CD4-positive, CD25-positive, alpha-beta regulatory T cell (primary cell): ENCODE data around the gene PEF1. TPM values are rescaled to one million over a fixed set of nuclear protein-coding genes. Genes with fewer than 3 reads are reported as not detected.

Experiments
- ATAC-seq, 2 donors: fragments of 150-1000 bp; cut with Tn5 transposase; one replicate each; pipeline ENCODE4 v1.10.0; 2021; ENCODE audit warnings: low read depth in 2 of 2, moderate number of reproducible peaks in 2 of 2, moderate library complexity in 1 of 2
- DNase-seq, 3 donors: peaks; one replicate each; pipeline versions ENCODE4 v3.0.0 to v3.0.0-alpha.2; 2012 to 2022; ENCODE audit warnings: mixed read lengths in 1 of 3
- H3K27ac ChIP-seq: one replicate; pipeline ENCODE4 v1.7.0; 2013; ENCODE audit warnings: mild to moderate bottlenecking, low read length; ENCODE audit not compliant: insufficient read depth, poor library complexity, severe bottlenecking
- H3K27me3 ChIP-seq: one replicate; pipeline ENCODE4 v1.7.0; 2013; ENCODE audit warnings: low read length; ENCODE audit not compliant: control insufficient read depth, insufficient read depth
- H3K36me3 ChIP-seq: one replicate; pipeline ENCODE4 v1.7.0; 2013; ENCODE audit warnings: mild to moderate bottlenecking, low read length, moderate library complexity; ENCODE audit not compliant: control insufficient read depth, insufficient read depth
- H3K4me1 ChIP-seq: 2 replicates; pipeline ENCODE4 v1.7.0; 2013; ENCODE audit warnings: mild to moderate bottlenecking, low read length; ENCODE audit not compliant: insufficient read depth, control insufficient read depth, poor library complexity, severe bottlenecking
- H3K4me3 ChIP-seq: one replicate; pipeline ENCODE4 v1.7.0; 2013; ENCODE audit warnings: low read depth, mild to moderate bottlenecking, low read length, moderate library complexity
- H3K9me3 ChIP-seq, 2 experiments: 1 replicate in 1 of 2; 2 replicates in 1 of 2; pipeline ENCODE4 v1.7.0; 2013; ENCODE audit warnings: low read length in 2 of 2, mild to moderate bottlenecking in 1 of 2, moderate library complexity in 1 of 2; ENCODE audit not compliant: control insufficient read depth in 2 of 2
- H3K27ac Mint-ChIP-seq, 3 donors: one replicate each; pipeline ENCODE4 v1.8.0; 2020 to 2022; ENCODE audit warnings: mild to moderate bottlenecking in 3 of 3, mixed read lengths in 3 of 3, moderate library complexity in 2 of 3
- H3K27me3 Mint-ChIP-seq: one replicate; pipeline ENCODE4 v1.8.0; 2022; ENCODE audit warnings: mild to moderate bottlenecking, mixed read lengths
- H3K36me3 Mint-ChIP-seq: one replicate; pipeline ENCODE4 v1.8.0; 2020; ENCODE audit warnings: mixed read lengths
- H3K4me1 Mint-ChIP-seq, 4 donors: one replicate each; pipeline ENCODE4 v1.8.0; 2020 to 2022; ENCODE audit warnings: mixed read lengths in 4 of 4, mild to moderate bottlenecking in 1 of 4
- H3K4me3 Mint-ChIP-seq, 4 donors: one replicate each; pipeline ENCODE4 v1.8.0; 2020 to 2022; ENCODE audit warnings: mild to moderate bottlenecking in 4 of 4, mixed read lengths in 4 of 4, moderate library complexity in 3 of 4
- H3K9me3 Mint-ChIP-seq, 7 donors: one replicate each; pipeline ENCODE4 v1.8.0; 2020 to 2022; ENCODE audit warnings: mixed read lengths in 7 of 7, mild to moderate bottlenecking in 3 of 7, moderate library complexity in 2 of 7
- polyA plus RNA-seq, 4 donors: library from polyadenylated mRNA; unstranded; fragments of 300-500 nt; fragmentation: Illumina TruSeq; gene quantifications; one replicate each; pipeline ENCODE4 v1.2.3, GENCODE V29; 2021
- total RNA-seq: library from RNA; stranded (reverse); gene quantifications from one replicate; pipeline ENCODE4 v1.2.3, GENCODE V29; 2022

PEF1 gene
- total and polyA plus RNA-seq, 5 donors from 2014 or later, result 58.8 to 108 (median 97.8) TPM

GRCh38 chr1:31671147-31671546, 26.5 kb upstream of the PEF1 start:
- peaks cover 0 to 11% (median 2%) of the 10 kb centered on the region in 4 donors for H3K4me1 Mint-ChIP-seq
- Histone ChIP-seq H3K9me3 (no peaks in the 10 kb centered on the region), H3K27me3 (no peaks in the 10 kb centered on the region), H3K27ac (no peak overlapping the region), H3K4me3 (no peak overlapping the region), H3K36me3 (no peaks in the 10 kb centered on the region), H3K4me1 (peaks cover 6% of the 10 kb centered on the region)
- ATAC-seq (no peak), DNase-seq (no peak)
- H3K27ac Mint-ChIP-seq, result no peak overlapping the region
- H3K36me3 Mint-ChIP-seq, result no peaks in the 10 kb centered on the region
- no peaks in the 10 kb centered on the region for H3K9me3 Mint-ChIP-seq
- H3K27me3 Mint-ChIP-seq, result peaks cover 15% of the 10 kb centered on the region
- no peak overlapping the region for H3K4me3 Mint-ChIP-seq

- Mint-ChIP-seq H3K4me3 (no peak overlapping the region), H3K27ac (peak overlapping the region in 1 of 3 donors; percentile 89), H3K4me1 (peaks cover 0 to 11% (median 2%) of the 10 kb centered on the region in 4 donors), H3K27me3 (peaks cover 15% of the 10 kb centered on the region), H3K36me3 (no peaks in the 10 kb centered on the region), H3K9me3 (no peaks in the 10 kb centered on the region)
- Histone ChIP-seq H3K9me3 (no peaks in the 10 kb centered on the region), H3K4me3 (no peak overlapping the region), H3K4me1 (peaks cover 6% of the 10 kb centered on the region), H3K27me3 (no peaks in the 10 kb centered on the region), H3K27ac (no peak overlapping the region), H3K36me3 (no peaks in the 10 kb centered on the region)
- DNase-seq (no peak), ATAC-seq (no peak)
These were observed 25.9 kb upstream of the PEF1 start for GRCh38 chr1:31670593-31670964.

DNA sequence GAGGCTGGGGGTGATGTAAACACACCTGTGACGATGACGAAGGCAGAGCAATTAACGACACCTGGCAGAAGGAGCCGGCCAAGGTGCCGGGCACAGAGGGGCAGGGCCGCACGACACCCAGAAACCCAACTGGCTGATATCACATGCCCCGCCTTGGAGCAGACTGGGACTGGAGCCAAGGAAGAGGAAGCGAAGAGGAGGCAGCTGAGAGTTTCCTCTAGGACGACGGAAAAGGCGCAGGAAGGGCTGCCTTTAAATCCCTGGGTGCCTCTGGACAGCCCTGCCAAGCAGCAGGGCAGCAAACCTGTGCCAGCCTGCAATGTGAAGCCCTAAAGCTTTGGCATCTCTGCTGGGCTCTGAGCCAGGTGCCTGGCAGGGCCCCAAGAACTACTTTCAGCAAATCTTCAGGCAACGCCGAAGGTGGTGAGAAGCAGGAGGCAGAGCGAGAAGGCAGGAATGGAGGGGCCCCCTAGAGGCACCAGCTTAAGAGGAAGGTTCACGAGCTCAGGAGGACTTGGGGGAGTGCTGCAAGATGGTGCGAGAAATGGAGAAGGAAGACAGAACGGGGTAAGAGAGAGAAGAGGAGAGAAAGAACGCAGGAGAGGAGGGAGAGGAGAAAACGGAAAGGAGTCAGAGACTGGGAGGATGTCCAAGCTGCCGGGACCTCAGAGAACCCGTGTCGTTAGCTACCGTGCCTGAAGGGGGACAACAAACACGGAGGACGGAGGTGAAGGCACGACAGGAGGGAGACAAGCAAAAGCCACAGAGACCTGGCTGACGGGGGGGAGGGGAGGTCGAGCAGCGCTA, 25.3 kb upstream of the PEF1 start:
- Mint-ChIP-seq H3K4me3 (peak overlapping the region in 2 of 4 donors; percentile 39 to 59), H3K27ac (peak overlapping the region in 1 of 3 donors; percentile 89), H3K36me3 (no peaks in the 10 kb centered on the region), H3K27me3 (peaks cover 15% of the 10 kb centered on the region), H3K4me1 (peaks cover 0 to 11% (median 2%) of the 10 kb centered on the region in 4 donors), H3K9me3 (no peaks in the 10 kb centered on the region)
- peaks cover 6% of the 10 kb centered on the region for H3K4me1 ChIP-seq
- no peaks in the 10 kb centered on the region for H3K36me3 ChIP-seq
- H3K27ac ChIP-seq, result no peak overlapping the region
- ATAC-seq (peak in 1 of 2 donors; percentile 26), DNase-seq (peak in 2 of 3 donors; percentile 19 to 29)
- H3K4me3 ChIP-seq, result no peak overlapping the region
- no peaks in the 10 kb centered on the region for H3K9me3 ChIP-seq
- H3K27me3 ChIP-seq, result no peaks in the 10 kb centered on the region

GRCh38 chr1:31669433-31669785, 24.7 kb upstream of the PEF1 start:
- ATAC-seq, result no peak
- Mint-ChIP-seq H3K9me3 (no peaks in the 10 kb centered on the region), H3K27ac (no peak overlapping the region), H3K4me1 (peaks cover 0 to 11% (median 2%) of the 10 kb centered on the region in 4 donors), H3K4me3 (peak overlapping the region in 1 of 4 donors; percentile 22), H3K36me3 (no peaks in the 10 kb centered on the region), H3K27me3 (peaks cover 15% of the 10 kb centered on the region)
- Histone ChIP-seq H3K9me3 (no peaks in the 10 kb centered on the region), H3K27me3 (no peaks in the 10 kb centered on the region), H3K36me3 (no peaks in the 10 kb centered on the region), H3K4me3 (no peak overlapping the region), H3K4me1 (peaks cover 6% of the 10 kb centered on the region), H3K27ac (no peak overlapping the region)
- no peak for DNase-seq

DNA sequence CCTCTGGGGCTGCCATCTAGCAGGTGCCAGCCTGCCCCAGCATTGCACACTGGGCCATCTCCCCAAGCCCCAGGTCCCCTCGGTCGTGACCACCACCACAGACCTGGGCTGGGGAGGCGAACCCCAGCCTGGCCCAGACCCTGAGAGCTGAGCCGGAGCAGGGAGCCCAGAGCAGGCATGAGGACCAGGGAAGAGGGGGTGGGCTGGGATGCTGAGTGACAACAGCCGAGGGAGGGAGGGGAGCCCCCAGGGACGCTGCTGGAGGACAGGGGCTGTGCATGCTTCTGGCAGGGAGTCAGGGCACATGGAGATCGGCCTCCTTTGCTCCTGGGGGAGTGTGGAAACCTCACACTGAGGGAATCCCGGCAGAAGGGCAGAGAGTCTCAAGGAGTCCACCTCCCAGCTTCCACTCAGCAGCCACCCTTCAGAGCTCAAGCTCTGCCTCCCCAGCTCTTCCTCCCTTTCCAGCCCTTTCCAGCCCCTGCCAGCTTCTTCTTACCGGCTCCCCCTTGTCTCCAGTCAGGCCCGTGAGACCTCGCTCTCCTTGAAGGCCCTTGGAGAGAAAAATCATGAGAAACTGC, 23.7 kb upstream of the PEF1 start:
- DNase-seq (no peak), ATAC-seq (no peak)
- H3K4me1 ChIP-seq, result peaks cover 6% of the 10 kb centered on the region
- H3K36me3 ChIP-seq, result no peaks in the 10 kb centered on the region
- H3K4me3 Mint-ChIP-seq, result no peak overlapping the region
- H3K27ac ChIP-seq, result no peak overlapping the region
- H3K4me1 Mint-ChIP-seq, result peaks cover 0 to 11% (median 3%) of the 10 kb centered on the region in 4 donors
- H3K9me3 Mint-ChIP-seq, result no peaks in the 10 kb centered on the region
- H3K27me3 Mint-ChIP-seq, result peaks cover 15% of the 10 kb centered on the region
- no peaks in the 10 kb centered on the region for H3K27me3 ChIP-seq
- H3K36me3 Mint-ChIP-seq, result no peaks in the 10 kb centered on the region
- H3K9me3 ChIP-seq, result no peaks in the 10 kb centered on the region
- no peak overlapping the region for H3K4me3 ChIP-seq
- H3K27ac Mint-ChIP-seq, result no peak overlapping the region

DNA sequence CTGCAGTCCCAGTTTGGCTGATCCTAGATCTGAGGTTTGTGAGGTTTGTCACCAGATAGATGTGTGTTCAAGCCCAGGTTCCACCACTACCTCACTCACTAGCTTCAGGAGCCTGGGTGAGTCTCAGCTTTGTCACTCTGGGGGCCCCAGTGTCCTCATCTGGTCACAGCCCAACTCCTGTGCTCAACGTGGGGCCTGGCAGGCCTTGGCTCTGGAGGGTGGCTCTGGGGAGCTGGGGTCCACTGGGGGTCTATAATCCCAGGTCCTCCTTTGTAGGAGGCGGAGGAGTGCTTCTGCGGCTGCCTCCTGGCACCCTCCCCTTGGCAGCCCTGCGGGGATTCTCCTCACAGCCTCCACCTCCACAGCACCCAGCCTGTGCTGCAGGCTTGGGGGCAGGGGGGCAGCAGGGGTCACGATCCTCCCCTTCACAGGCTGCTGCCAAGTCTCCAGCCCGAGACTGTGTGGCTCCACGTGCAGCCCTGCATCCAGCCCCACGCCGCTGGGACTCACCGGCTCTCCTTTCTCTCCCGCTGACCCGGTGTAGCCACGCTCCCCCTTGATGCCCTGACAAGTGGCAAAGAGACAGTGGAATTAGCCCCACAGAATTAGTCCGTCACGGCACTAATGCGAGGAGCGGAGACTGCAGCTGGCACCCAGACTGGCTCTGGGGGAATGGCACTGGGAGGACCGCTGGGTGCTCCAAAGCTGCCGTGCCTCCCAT, 22.5 kb upstream of the PEF1 start:
- DNase-seq, result no peak
- H3K4me1 Mint-ChIP-seq, result peaks cover 0 to 11% (median 3%) of the 10 kb centered on the region in 4 donors
- no peaks in the 10 kb centered on the region for H3K9me3 Mint-ChIP-seq
- no peak overlapping the region for H3K4me3 ChIP-seq
- no peak overlapping the region for H3K4me3 Mint-ChIP-seq
- ATAC-seq, result no peak
- no peaks in the 10 kb centered on the region for H3K27me3 ChIP-seq
- H3K27ac ChIP-seq, result no peak overlapping the region
- no peak overlapping the region for H3K27ac Mint-ChIP-seq
- no peaks in the 10 kb centered on the region for H3K9me3 ChIP-seq
- no peaks in the 10 kb centered on the region for H3K36me3 Mint-ChIP-seq
- H3K4me1 ChIP-seq, result peaks cover 6% of the 10 kb centered on the region
- no peaks in the 10 kb centered on the region for H3K36me3 ChIP-seq
- H3K27me3 Mint-ChIP-seq, result peaks cover 15% of the 10 kb centered on the region

DNA sequence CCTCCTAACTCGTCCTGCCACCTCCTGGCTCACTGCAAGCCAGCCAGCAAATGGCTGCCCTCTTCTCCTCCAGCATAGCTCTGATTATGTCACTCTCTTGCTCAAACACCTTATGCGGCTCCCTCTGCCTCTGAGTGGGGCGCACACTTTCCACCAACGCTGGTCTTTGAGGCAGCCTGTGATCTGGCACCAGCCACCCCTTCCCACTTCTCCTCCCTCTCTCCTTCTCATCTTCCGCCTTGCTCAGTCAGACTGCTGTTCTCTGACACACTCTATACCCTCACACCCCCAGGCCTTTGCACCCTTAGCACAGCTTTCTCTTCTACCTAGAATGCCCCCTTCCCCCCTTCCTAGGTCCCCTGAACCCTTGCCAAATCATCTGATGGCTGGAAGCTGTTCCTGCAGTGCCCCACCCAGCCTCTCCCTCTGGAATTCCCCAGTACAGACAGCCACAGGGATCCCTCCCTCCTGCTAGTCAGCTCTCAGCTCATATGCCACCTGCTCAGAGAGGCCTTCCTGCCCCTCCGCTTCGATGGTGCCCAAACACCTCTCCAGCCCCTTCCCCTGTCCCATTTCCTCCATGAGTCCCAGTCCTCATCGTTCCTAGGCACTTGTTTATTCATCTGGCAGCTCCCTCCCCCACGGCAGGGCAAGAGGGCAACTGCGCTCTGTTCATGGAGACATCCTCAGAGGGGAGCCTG, 21.7 kb upstream of the PEF1 start:
- H3K4me1 Mint-ChIP-seq, result peaks cover 0 to 11% (median 3%) of the 10 kb centered on the region in 4 donors
- no peaks in the 10 kb centered on the region for H3K9me3 Mint-ChIP-seq
- peaks cover 6% of the 10 kb centered on the region for H3K4me1 ChIP-seq
- no peaks in the 10 kb centered on the region for H3K27me3 ChIP-seq
- no peaks in the 10 kb centered on the region for H3K36me3 Mint-ChIP-seq
- H3K36me3 ChIP-seq, result no peaks in the 10 kb centered on the region
- peaks cover 11% of the 10 kb centered on the region for H3K27me3 Mint-ChIP-seq
- DNase-seq (no peak), ATAC-seq (no peak)
- H3K4me3 ChIP-seq, result no peak overlapping the region
- H3K4me3 Mint-ChIP-seq, result no peak overlapping the region
- H3K27ac Mint-ChIP-seq, result peak overlapping the region in 1 of 3 donors; percentile 62
- no peaks in the 10 kb centered on the region for H3K9me3 ChIP-seq
- H3K27ac ChIP-seq, result no peak overlapping the region
